SK-MEL-5 (cell line): ENCODE measurements around the gene SLC39A9. TPM values are rescaled to one million over a fixed set of nuclear protein-coding genes. Genes with fewer than 3 reads are reported as not detected.

Experiments used
- DNase-seq: peaks from one replicate; pipeline ENCODE4 v3.0.0-alpha.2; 2016; ENCODE audit warnings: low read depth, low spot score
- in situ Hi-C: cut with HindIII; loops from 2 replicates; pipeline ENCODE4 v1.10.0; 2016; ENCODE audit warnings: low sequenced_read_pairs, high pct_unique_total_duplicates, low pct_unique_long_range_greater_than_20kb
- total RNA-seq: library from RNA; depleted of rRNA; stranded (reverse); fragments of >200 nt; shearing (Covaris generic); gene quantifications from 2 replicates; pipeline ENCODE4 v1.2.3, GENCODE V29; 2014; rRNA removed

The SLC39A9 gene
- total RNA-seq, 1 experiment from 2014 or later: 101 TPM

DNA sequence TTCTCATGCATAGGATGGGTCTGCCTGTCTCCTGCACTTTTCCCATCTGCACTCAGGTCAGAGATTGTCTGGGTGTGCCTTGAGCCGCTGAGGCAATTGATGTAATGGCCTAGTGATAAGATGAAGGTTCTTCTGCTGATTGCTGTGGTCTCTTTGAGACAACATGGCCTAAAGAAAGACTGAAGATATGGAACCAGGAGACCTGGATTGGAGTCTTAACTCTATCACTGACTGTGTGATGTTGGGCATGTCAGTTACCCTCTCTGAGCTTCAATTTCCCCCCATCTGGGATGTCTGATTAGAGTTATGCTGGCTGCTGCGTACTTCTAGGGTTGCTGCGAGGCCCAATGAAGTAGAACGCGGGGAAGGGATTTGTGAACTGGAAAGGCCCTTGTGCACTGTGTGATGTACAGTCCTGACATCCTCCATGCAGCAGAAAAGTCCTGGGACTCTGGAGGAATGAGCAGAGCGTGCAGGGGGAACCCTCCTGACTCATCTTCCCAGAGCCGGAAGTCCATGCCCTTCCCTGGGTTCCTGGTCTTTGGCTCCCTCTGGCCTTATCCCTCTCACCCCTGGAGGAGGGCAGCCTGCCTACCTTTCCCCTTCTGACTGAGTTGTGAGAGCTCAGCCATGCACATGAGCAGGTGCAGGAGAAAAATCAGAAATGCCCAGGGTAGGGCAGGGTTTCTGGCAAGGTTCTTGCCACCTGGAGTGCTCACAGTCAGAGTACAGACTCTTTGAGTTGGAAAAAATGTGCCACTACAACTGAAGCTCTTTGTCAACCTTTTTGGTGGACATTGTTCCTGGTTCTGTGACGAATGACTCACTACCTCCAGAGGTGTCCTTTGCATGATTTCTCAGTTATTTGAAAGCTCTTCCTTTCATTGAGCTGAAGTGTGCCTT, 107.1 kb downstream of the SLC39A9 start:
- no peak for DNase-seq
- in situ Hi-C loops: no loop called here

DNA sequence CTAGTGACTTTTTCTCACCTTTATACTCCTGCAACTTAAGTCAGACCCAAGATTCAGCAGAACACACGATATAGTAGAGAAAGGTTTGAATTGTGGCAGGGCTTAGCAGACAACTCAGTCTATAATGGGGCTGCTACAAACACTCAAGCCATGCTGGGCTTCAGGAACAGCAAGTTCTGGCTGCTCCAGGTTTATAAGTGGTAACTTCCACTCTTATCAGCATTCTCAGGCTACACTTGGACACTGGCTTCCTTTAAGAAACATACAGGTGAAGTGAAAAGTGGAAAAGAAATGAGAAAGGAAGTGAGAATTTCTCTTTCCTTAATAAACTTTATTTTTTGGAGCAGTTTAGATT, 107.7 kb downstream of the SLC39A9 start:
- no peak for DNase-seq
- in situ Hi-C loops: no loop called here

Other genes starting within 250 kb of the SLC39A9 start
- gene DCAF5, start 245.6 kb upstream of the SLC39A9 start, total RNA-seq: 13.6 and 18.4 TPM in 2 replicates
- gene EXD2, start 207.2 kb upstream of the SLC39A9 start, total RNA-seq: 16.7 and 17.4 TPM in 2 replicates
- gene GALNT16, start 138.5 kb upstream of the SLC39A9 start, total RNA-seq: 0.16 and 0.35 TPM in 2 replicates
- 112 and 191 TPM in 2 replicates for gene ERH, start 393 bp upstream of the SLC39A9 start, total RNA-seq
- gene PLEKHD1, start 86.0 kb downstream of the SLC39A9 start, total RNA-seq: not detected in 2 replicates
- 0.05 and 0.16 TPM in 2 replicates for gene CCDC177, start 176.2 kb downstream of the SLC39A9 start, total RNA-seq
- gene SUSD6, start 212.9 kb downstream of the SLC39A9 start, total RNA-seq: 3.0 and 3.5 TPM in 2 replicates